GM12878 (cell line): ENCODE measurements around the gene MYO3B. TPM values are rescaled to one million over a fixed set of nuclear protein-coding genes. Genes with fewer than 3 reads are reported as not detected.

Experiments
- ATAC-seq: fragments of 200-7000 bp; cut with Tn5 transposase; 3 replicates; pipeline ENCODE4 v1.9.1; 2020; ENCODE audit warnings: mild to moderate bottlenecking, moderate library complexity
- BruUV-seq: library from RNA; stranded (reverse); fragments of 400-500 nt; replicated peaks from 2 replicates; lab custom pipeline; 2021; lab: Mats Ljungman, UMichigan
- CTCF ChIA-PET: fragments of 300-600 bp; sonication (Branson Sonifier 250); formaldehyde crosslinking; extraction: SDS; loops from one replicate; lab custom pipeline; 2021; ENCODE audit warnings: inconsistent platforms; lab: Yijun Ruan, JAX
- POLR2A ChIA-PET: fragments of 350-600 bp; formaldehyde crosslinking; extraction: SDS; loops from one replicate; lab custom pipeline; 2021; ENCODE audit warnings: inconsistent platforms; lab: Charles Lee
- RAD21 ChIA-PET: fragments of 300-600 bp; sonication (Branson Sonifier 250); formaldehyde crosslinking; loops from one replicate; lab custom pipeline; 2023; ENCODE audit warnings: antibody characterized with exemption; ENCODE audit not compliant: unreplicated experiment; lab: Charles Lee
- SMC1A ChIA-PET: fragments of 300-600 bp; sonication (Branson Sonifier 250); formaldehyde crosslinking; loops from one replicate; lab custom pipeline; 2023; ENCODE audit not compliant: unreplicated experiment, uncharacterized antibody; lab: Charles Lee
- DNase-seq: peaks from one replicate; pipeline ENCODE4 v3.0.0-alpha.2; 2011; ENCODE audit warnings: low read depth, low spot score
- FAIRE-seq: peaks from 3 replicates; lab custom pipeline; 2011; peaks lifted over from hg19 to GRCh38; lab: Jason Lieb, UNC
- H2AFZ ChIP-seq: 2 replicates; pipeline ENCODE4 v1.6.0; 2011; ENCODE audit warnings: low read depth, low read length, control low read depth; ENCODE audit not compliant: control insufficient read depth
- H3K27ac ChIP-seq: 2 replicates; pipeline ENCODE4 v1.5.1; 2011; ENCODE audit warnings: control low read depth; ENCODE audit not compliant: control insufficient read depth, insufficient read depth
- H3K27me3 ChIP-seq, 2 experiments: replicated peaks in 1 of 2; 2 replicates each; pipeline versions ENCODE4 v1.6.0 to v1.6.1; 2011; ENCODE audit warnings: low read length in 1 of 2; ENCODE audit not compliant: control insufficient read depth in 2 of 2, insufficient read depth in 2 of 2
- H3K36me3 ChIP-seq, 2 experiments: 2 replicates each; pipeline ENCODE4 v1.5.1; 2011; ENCODE audit warnings: low read length in 1 of 2; ENCODE audit not compliant: control insufficient read depth in 2 of 2, insufficient read depth in 2 of 2
- H3K4me1 ChIP-seq: 2 replicates; pipeline ENCODE4 v1.6.1; 2011; ENCODE audit warnings: mild to moderate bottlenecking, low read length, moderate library complexity, mixed read lengths; ENCODE audit not compliant: control insufficient read depth, insufficient read depth
- H3K4me2 ChIP-seq: 2 replicates; pipeline ENCODE4 v1.6.0; 2011; ENCODE audit warnings: control low read depth; ENCODE audit not compliant: control insufficient read depth, insufficient read depth
- H3K4me3 ChIP-seq: fragments of 200-600 bp; sonication (generic); 2 replicates; pipeline ENCODE4 v1.5.1; 2016
- H3K79me2 ChIP-seq: 2 replicates; pipeline ENCODE4 v1.6.0; 2011; ENCODE audit warnings: low read length; ENCODE audit not compliant: control insufficient read depth, insufficient read depth
- H3K9ac ChIP-seq: 2 replicates; pipeline ENCODE4 v1.8.0; 2011; ENCODE audit warnings: low read length, control low read depth, mixed read lengths; ENCODE audit not compliant: control insufficient read depth, insufficient read depth
- H3K9me3 ChIP-seq: replicated peaks from 3 replicates; pipeline ENCODE4 v1.5.1; 2011; ENCODE audit warnings: mild to moderate bottlenecking, low read length; ENCODE audit not compliant: control insufficient read depth, insufficient read depth
- H4K20me1 ChIP-seq: 2 replicates; pipeline ENCODE4 v1.6.0; 2011; ENCODE audit not compliant: control insufficient read depth, insufficient read depth
- CREM ChIP-seq: IDR thresholded peaks from 2 replicates; pipeline ENCODE4 v1.6.1; 2014; ENCODE audit warnings: antibody characterized with exemption, low read depth
- DPF2 ChIP-seq: fragments of 450-650 bp; IDR thresholded peaks from 2 replicates; pipeline ENCODE4 v1.6.1; 2017; ENCODE audit warnings: mild to moderate bottlenecking
- GATAD2B ChIP-seq: fragments of 450-650 bp; conservative IDR thresholded peaks from 2 replicates; pipeline ENCODE4 v1.6.1; 2017; ENCODE audit warnings: low read depth, mild to moderate bottlenecking, moderate library complexity
- HCFC1 ChIP-seq: fragments of 150-350 bp; IDR thresholded peaks from 2 replicates; pipeline ENCODE4 v1.6.1; 2014; ENCODE audit warnings: low read length
- LARP7 ChIP-seq: fragments of 450-650 bp; IDR thresholded peaks from 2 replicates; pipeline ENCODE4 v1.6.1; 2017; ENCODE audit warnings: mild to moderate bottlenecking
- MEF2A ChIP-seq: IDR thresholded peaks from 2 replicates; pipeline ENCODE4 v1.6.1; 2011; ENCODE audit warnings: low read depth, mild to moderate bottlenecking, low read length, moderate library complexity; ENCODE audit not compliant: insufficient read depth
- MEF2B ChIP-seq: fragments of 450-650 bp; IDR thresholded peaks from 2 replicates; pipeline ENCODE4 v1.6.1; 2018; ENCODE audit warnings: mild to moderate bottlenecking, moderate library complexity; ENCODE audit not compliant: partially characterized antibody, poor library complexity, severe bottlenecking
- SMAD1 ChIP-seq: fragments of 450-650 bp; IDR thresholded peaks from 2 replicates; pipeline ENCODE4 v1.6.1; 2018; ENCODE audit warnings: mild to moderate bottlenecking, low read depth; ENCODE audit not compliant: partially characterized antibody
- STAT3 ChIP-seq: IDR thresholded peaks from 2 replicates; pipeline ENCODE4 v1.6.1; 2011; ENCODE audit warnings: low read depth, low read length, improper control_type of control experiment
- ZSCAN29 ChIP-seq: fragments of 450-650 bp; IDR thresholded peaks from 2 replicates; pipeline ENCODE4 v1.6.1; 2017; ENCODE audit warnings: mild to moderate bottlenecking, moderate library complexity
- WGBS: methylation state at CpG from one replicate; pipeline ENCODE4 v1.1.6; 2016; ENCODE audit warnings: low lambda C conversion rate; ENCODE audit not compliant: insufficient replicate concordance, insufficient coverage; ENCODE audit errors: missing lambda C conversion rate; 5-methylcytosine and 5-hydroxymethylcytosine counted together
- in situ Hi-C: fragments of 300-500 bp; cut with MboI; formaldehyde crosslinking; loops from 9 replicates; pipeline ENCODE4 v1.14.3; 2018; ENCODE audit warnings: mixed read lengths
- intact Hi-C: fragments of 100-400 bp; cut with micrococcal nuclease; formaldehyde crosslinking; loops from one replicate; pipeline ENCODE4 v1.14.2; 2022; ENCODE audit not compliant: unreplicated experiment
- polyA plus RNA-seq, 11 experiments: library from polyadenylated mRNA; depleted of rRNA in 4 of 11; unstranded in 6 of 11; stranded (reverse) in 5 of 11; fragments of >200 nt; fragmentation: Nextera tagmentation in 4 of 11; fragmentation: Illumina TruSeq in 1 of 11; extraction: Ambion mirVana in 4 of 11; extraction: Trizol in 1 of 11; gene quantifications; 1 replicate in 1 of 11; 2 replicates in 10 of 11; pipeline versions ENCODE4 v1.2.1 to v1.2.3, GENCODE V29; 2011 to 2016; ENCODE audit warnings: inconsistent platforms in 2 of 11, missing spikeins in 2 of 11, low read depth in 1 of 11
- total RNA-seq, 4 experiments: library from RNA; depleted of rRNA in 3 of 4; stranded (reverse); fragments of >200 nt in 3 of 4; fragmentation: Illumina TruSeq in 1 of 4; extraction: Trizol in 1 of 4; gene quantifications; 2 replicates each; pipeline versions ENCODE4 v1.2.1 to v1.2.3, GENCODE V29; 2013 to 2021
- TF ChIP-seq, protein P1 (sequence below): fragments of 450-650 bp; conservative IDR thresholded peaks from 2 replicates; pipeline ENCODE4 v1.6.1; 2017; ENCODE audit warnings: mild to moderate bottlenecking, moderate library complexity
- TF ChIP-seq, protein P2 (sequence below): fragments of 450-650 bp; formaldehyde crosslinking; IDR thresholded peaks from 2 replicates; pipeline ENCODE4 v1.4.0; 2020; ENCODE audit warnings: mild to moderate bottlenecking, moderate library complexity
- TF ChIP-seq, protein P3 (sequence below): IDR thresholded peaks from 2 replicates; pipeline ENCODE4 v1.6.1; 2011; ENCODE audit warnings: borderline replicate concordance, low read depth, mild to moderate bottlenecking, moderate library complexity, mixed read lengths, low read length; ENCODE audit not compliant: insufficient read depth; ENCODE audit errors: extremely low read length

MYO3B gene
- total and polyA plus RNA-seq, 10 of the 15 experiments (the other 5 are each of a cell fraction or from before 2014, with no cell fraction given) = 1.1 to 7.1 (median 2.1) TPM

DNA sequence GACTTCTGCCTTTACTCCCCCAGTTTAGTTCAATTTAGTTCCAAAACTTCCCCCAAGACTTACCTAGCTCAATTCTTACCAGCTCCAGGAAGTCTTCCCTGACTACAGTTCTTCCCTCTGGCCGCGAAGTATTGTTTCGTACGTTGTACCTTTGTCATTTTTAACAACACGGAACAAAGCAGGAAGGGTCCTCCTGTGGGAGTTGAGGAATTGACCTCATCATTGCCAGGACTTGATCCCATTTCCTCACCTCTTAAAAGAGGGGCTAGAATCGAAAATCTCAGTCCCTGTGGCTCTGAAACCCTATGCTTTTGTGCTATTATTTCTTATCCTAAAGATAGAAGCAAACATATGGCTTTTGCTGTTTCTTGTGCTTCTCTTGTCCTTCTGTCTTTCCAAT, 187.1 kb downstream of the MYO3B start:
- SMC1A ChIA-PET = interaction anchor here (0.6 to 7.0 kb wide), 7 partner anchors 8 to 1342 kb away, joined by 3 to 53 read pairs (median 4); no protein-coding TSS in a partner anchor
- ATAC-seq (no peak), DNase-seq (no peak), FAIRE-seq (no peak)
- RAD21 ChIA-PET = interaction anchor here (1.1 kb wide), 1 partner anchor 41 kb away, joined by 3 read pairs; no protein-coding TSS in a partner anchor
- in situ Hi-C loops (no loop called here), intact Hi-C loops (no loop called here)
- Histone ChIP-seq H3K9ac (no peak overlapping the region), H3K4me3 (no peak overlapping the region), H3K27ac (no peak overlapping the region), H3K4me1 (no peaks in the 10 kb centered on the region; the same call in 1 of the 2 replicates), H4K20me1 (no peaks in the 10 kb centered on the region), H3K36me3 (no peaks in the 10 kb centered on the region), H3K9me3 (no peaks in the 10 kb centered on the region), H2AFZ (no peak overlapping the region), H3K79me2 (no peaks in the 10 kb centered on the region), H3K4me2 (no peak overlapping the region), H3K27me3 (no peaks in the 10 kb centered on the region; a peak in 1 of 4 replicates)
- TF ChIP-seq, protein P1, sequence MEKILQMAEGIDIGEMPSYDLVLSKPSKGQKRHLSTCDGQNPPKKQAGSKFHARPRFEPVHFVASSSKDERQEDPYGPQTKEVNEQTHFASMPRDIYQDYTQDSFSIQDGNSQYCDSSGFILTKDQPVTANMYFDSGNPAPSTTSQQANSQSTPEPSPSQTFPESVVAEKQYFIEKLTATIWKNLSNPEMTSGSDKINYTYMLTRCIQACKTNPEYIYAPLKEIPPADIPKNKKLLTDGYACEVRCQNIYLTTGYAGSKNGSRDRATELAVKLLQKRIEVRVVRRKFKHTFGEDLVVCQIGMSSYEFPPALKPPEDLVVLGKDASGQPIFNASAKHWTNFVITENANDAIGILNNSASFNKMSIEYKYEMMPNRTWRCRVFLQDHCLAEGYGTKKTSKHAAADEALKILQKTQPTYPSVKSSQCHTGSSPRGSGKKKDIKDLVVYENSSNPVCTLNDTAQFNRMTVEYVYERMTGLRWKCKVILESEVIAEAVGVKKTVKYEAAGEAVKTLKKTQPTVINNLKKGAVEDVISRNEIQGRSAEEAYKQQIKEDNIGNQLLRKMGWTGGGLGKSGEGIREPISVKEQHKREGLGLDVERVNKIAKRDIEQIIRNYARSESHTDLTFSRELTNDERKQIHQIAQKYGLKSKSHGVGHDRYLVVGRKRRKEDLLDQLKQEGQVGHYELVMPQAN = no peak
- TF ChIP-seq MEF2A (no peak), STAT3 (no peak), DPF2 (no peak), CREM (no peak), SMAD1 (no peak), HCFC1 (no peak), MEF2B (no peak), GATAD2B (no peak), LARP7 (no peak), ZSCAN29 (no peak)
- TF ChIP-seq, protein P2, sequence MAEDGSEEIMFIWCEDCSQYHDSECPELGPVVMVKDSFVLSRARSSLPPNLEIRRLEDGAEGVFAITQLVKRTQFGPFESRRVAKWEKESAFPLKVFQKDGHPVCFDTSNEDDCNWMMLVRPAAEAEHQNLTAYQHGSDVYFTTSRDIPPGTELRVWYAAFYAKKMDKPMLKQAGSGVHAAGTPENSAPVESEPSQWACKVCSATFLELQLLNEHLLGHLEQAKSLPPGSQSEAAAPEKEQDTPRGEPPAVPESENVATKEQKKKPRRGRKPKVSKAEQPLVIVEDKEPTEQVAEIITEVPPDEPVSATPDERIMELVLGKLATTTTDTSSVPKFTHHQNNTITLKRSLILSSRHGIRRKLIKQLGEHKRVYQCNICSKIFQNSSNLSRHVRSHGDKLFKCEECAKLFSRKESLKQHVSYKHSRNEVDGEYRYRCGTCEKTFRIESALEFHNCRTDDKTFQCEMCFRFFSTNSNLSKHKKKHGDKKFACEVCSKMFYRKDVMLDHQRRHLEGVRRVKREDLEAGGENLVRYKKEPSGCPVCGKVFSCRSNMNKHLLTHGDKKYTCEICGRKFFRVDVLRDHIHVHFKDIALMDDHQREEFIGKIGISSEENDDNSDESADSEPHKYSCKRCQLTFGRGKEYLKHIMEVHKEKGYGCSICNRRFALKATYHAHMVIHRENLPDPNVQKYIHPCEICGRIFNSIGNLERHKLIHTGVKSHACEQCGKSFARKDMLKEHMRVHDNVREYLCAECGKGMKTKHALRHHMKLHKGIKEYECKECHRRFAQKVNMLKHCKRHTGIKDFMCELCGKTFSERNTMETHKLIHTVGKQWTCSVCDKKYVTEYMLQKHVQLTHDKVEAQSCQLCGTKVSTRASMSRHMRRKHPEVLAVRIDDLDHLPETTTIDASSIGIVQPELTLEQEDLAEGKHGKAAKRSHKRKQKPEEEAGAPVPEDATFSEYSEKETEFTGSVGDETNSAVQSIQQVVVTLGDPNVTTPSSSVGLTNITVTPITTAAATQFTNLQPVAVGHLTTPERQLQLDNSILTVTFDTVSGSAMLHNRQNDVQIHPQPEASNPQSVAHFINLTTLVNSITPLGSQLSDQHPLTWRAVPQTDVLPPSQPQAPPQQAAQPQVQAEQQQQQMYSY (CRISPR knock-in tag) = no peak
- TF ChIP-seq, protein P3, sequence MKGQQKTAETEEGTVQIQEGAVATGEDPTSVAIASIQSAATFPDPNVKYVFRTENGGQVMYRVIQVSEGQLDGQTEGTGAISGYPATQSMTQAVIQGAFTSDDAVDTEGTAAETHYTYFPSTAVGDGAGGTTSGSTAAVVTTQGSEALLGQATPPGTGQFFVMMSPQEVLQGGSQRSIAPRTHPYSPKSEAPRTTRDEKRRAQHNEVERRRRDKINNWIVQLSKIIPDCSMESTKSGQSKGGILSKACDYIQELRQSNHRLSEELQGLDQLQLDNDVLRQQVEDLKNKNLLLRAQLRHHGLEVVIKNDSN = no peak
- CTCF ChIA-PET = interaction anchor here (0.6 to 8.4 kb wide), 10 partner anchors 11 to 674 kb away, joined by 3 to 89 read pairs (median 6); partner anchors contain the start of gene GAD1
- WGBS = 61% methylated on average over 6 of the region's 6 CpGs
- POLR2A ChIA-PET = no interaction called here
- no TSS peak for BruUV-seq
